GM10266 (cell line): ENCODE measurements around the gene SPARCL1.
"Not testable (repeated sequence)": the region's sequence is repeated elsewhere in the genome, so short reads cannot be mapped to it uniquely, and the experiment has no call there.

Source experiments
- DNase-seq: peaks from one replicate; pipeline ENCODE4 v3.0.0; 2012; ENCODE audit errors: extremely low spot score
- CTCF ChIP-seq: IDR thresholded peaks from 2 replicates; pipeline ENCODE4 v1.5.1; 2012; ENCODE audit warnings: mild to moderate bottlenecking, low read depth; ENCODE audit not compliant: control insufficient read depth, insufficient read depth; ENCODE audit errors: missing control alignments

The SPARCL1 gene, protein sequence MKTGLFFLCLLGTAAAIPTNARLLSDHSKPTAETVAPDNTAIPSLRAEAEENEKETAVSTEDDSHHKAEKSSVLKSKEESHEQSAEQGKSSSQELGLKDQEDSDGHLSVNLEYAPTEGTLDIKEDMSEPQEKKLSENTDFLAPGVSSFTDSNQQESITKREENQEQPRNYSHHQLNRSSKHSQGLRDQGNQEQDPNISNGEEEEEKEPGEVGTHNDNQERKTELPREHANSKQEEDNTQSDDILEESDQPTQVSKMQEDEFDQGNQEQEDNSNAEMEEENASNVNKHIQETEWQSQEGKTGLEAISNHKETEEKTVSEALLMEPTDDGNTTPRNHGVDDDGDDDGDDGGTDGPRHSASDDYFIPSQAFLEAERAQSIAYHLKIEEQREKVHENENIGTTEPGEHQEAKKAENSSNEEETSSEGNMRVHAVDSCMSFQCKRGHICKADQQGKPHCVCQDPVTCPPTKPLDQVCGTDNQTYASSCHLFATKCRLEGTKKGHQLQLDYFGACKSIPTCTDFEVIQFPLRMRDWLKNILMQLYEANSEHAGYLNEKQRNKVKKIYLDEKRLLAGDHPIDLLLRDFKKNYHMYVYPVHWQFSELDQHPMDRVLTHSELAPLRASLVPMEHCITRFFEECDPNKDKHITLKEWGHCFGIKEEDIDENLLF

DNA sequence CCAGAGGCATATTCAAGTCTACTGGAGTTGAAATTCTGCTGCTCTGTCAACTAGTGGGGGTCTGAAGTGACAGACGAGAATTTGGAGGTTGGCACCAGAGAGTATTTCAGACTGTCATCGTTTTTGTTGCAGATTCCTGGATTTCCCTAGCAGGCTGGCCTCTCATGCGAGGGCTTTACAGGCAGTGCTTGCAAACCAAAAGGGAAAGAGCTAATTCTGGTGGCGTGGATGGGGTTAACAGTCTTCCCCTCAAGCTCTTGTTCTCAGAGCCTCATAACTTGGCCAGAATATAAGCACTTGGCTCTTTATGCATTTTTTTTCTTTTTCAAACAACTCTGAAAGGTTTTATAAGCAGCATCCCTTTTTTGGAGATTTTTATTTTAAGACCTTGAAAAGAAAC lies at the start of gene SPARCL1:
Gene SPARCL1 (minus strand): TSS at position 190 of the 400 bp plus-strand sequence. CDS start 29,802 bp downstream, outside the sequence.
- TF ChIP-seq CTCF: no peak
- no peak for DNase-seq

GRCh38 chr4:87575983-87576382 lies 46.8 kb upstream of the SPARCL1 start:
- TF ChIP-seq CTCF: no peak
- no peak for DNase-seq

DNA sequence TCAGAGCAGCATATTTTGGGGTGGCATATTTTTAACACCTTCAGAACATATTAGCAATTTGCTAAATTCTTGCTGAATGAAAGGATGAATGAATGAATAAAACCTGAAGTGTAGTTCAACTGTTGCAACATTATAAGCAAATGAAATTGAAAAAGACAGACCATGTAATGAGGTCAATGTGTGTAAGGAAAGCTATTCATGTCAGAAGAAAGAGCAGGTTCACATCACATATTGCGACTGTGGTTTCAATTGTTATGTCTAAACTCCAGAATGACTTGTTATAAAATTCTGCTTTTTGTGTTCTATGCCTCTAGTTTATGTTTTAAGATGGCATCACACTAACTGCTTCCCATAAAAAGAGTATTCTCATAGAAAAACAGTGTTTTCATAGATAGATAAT lies 46.2 kb upstream of the SPARCL1 start:
- TF ChIP-seq CTCF: no peak
- DNase-seq: no peak

- no peak for TF ChIP-seq CTCF
- no peak for DNase-seq
Observed at GRCh38 chr4:87574996-87575395, 45.8 kb upstream of the SPARCL1 start.

- not testable (repeated sequence) for DNase-seq
Observed at GRCh38 chr4:87574376-87574775, 45.2 kb upstream of the SPARCL1 start.

DNA sequence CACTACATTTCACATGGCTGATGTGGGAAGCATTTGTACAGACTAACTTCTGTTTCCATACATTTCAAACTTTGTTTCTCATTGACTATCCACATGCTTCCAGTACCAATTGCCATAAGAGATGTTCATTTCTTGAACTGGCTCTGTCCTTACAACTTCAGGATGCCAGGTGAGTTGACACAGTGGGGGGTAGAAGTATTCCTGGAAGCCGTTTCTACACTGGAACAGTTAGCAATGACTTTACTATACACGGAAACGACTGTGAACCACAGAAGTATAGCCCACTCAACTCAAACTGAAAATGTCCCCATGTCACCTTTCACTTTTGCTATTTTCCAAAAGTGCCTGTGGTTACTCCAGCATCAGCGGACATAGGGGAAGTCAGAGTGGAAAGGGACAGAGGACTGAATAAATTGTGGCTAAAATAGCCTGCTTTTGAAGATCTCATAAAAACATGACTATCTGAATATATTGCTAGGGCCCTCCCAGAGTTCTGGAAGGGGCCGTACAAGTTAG lies 41.2 kb upstream of the SPARCL1 start:
- DNase-seq: no peak
- TF ChIP-seq CTCF: no peak

- TF ChIP-seq CTCF: no peak
- no peak for DNase-seq
Observed at GRCh38 chr4:87567191-87567590, 38.0 kb upstream of the SPARCL1 start.

GRCh38 chr4:87566276-87566675 lies 37.1 kb upstream of the SPARCL1 start:
- TF ChIP-seq CTCF: no peak
- no peak for DNase-seq
